Activated naive CD8-positive, alpha-beta T cell treated with anti-CD3 and anti-CD28 coated beads for 36 hours (primary cell): ENCODE measurements around the gene ZNF536. TPM values are rescaled to one million over a fixed set of nuclear protein-coding genes. Genes with fewer than 3 reads are reported as not detected.
"Not testable (repeated sequence)": the region's sequence is repeated elsewhere in the genome, so short reads cannot be mapped to it uniquely, and the experiment has no call there.

ENCODE experiments used
- DNase-seq: peaks from one replicate; pipeline ENCODE4 v3.0.0; 2021
- H3K27ac Mint-ChIP-seq: one replicate; pipeline ENCODE4 v1.8.0; 2022; ENCODE audit warnings: mild to moderate bottlenecking, moderate library complexity, mixed read lengths
- H3K27me3 Mint-ChIP-seq: one replicate; pipeline ENCODE4 v1.8.0; 2022; ENCODE audit warnings: mild to moderate bottlenecking, mixed read lengths
- H3K36me3 Mint-ChIP-seq: one replicate; pipeline ENCODE4 v1.8.0; 2021; ENCODE audit warnings: mild to moderate bottlenecking, mixed read lengths
- H3K4me1 Mint-ChIP-seq: one replicate; pipeline ENCODE4 v1.8.0; 2021; ENCODE audit warnings: mixed read lengths
- H3K4me3 Mint-ChIP-seq: one replicate; pipeline ENCODE4 v1.8.0; 2022; ENCODE audit warnings: mild to moderate bottlenecking, moderate library complexity, mixed read lengths
- H3K9me3 Mint-ChIP-seq: one replicate; pipeline ENCODE4 v1.8.0; 2022; ENCODE audit warnings: mixed read lengths
- total RNA-seq, 2 experiments: library from RNA; stranded (reverse); gene quantifications; one replicate each; pipeline ENCODE4 v1.2.3, GENCODE V29; 2021

The ZNF536 gene
- total RNA-seq, 2 experiments from 2014 or later = not detected

- no peak for DNase-seq
- Mint-ChIP-seq H3K27me3 (no peaks in the 10 kb centered on the region), H3K4me3 (no peak overlapping the region), H3K27ac (no peak overlapping the region), H3K4me1 (no peaks in the 10 kb centered on the region), H3K36me3 (no peaks in the 10 kb centered on the region), H3K9me3 (no peaks in the 10 kb centered on the region)
These were observed 34.1 kb upstream of the ZNF536 start for GRCh38 chr19:30338041-30338456.

GRCh38 chr19:30338878-30339623, 33.1 kb upstream of the ZNF536 start:
- Mint-ChIP-seq H3K27me3 (no peaks in the 10 kb centered on the region), H3K36me3 (no peaks in the 10 kb centered on the region), H3K27ac (no peak overlapping the region), H3K4me1 (no peaks in the 10 kb centered on the region), H3K4me3 (no peak overlapping the region), H3K9me3 (no peaks in the 10 kb centered on the region)
- DNase-seq = no peak

- Mint-ChIP-seq H3K9me3 (no peaks in the 10 kb centered on the region), H3K27ac (no peak overlapping the region), H3K4me3 (no peak overlapping the region), H3K4me1 (no peaks in the 10 kb centered on the region), H3K27me3 (no peaks in the 10 kb centered on the region), H3K36me3 (no peaks in the 10 kb centered on the region)
- DNase-seq = no peak
These were observed 32.3 kb upstream of the ZNF536 start for GRCh38 chr19:30339624-30340525.

- H3K9me3 Mint-ChIP-seq = no peaks in the 10 kb centered on the region
- no peak overlapping the region for H3K27ac Mint-ChIP-seq
These were observed 31.2 kb upstream of the ZNF536 start for GRCh38 chr19:30340771-30341561.

GRCh38 chr19:30341611-30342201, 30.5 kb upstream of the ZNF536 start:
- Mint-ChIP-seq H3K9me3 (no peaks in the 10 kb centered on the region), H3K4me1 (no peaks in the 10 kb centered on the region), H3K27ac (no peak overlapping the region)

More at GRCh38 chr19:30340771-30341561, 31.2 kb upstream of the ZNF536 start:
- DNase-seq = no peak
- Mint-ChIP-seq H3K4me1 (no peaks in the 10 kb centered on the region), H3K4me3 (no peak overlapping the region), H3K36me3 (no peaks in the 10 kb centered on the region), H3K27me3 (no peaks in the 10 kb centered on the region)

GRCh38 chr19:30342901-30343300, 29.3 kb upstream of the ZNF536 start:
- no peaks in the 10 kb centered on the region for H3K4me1 Mint-ChIP-seq
- H3K9me3 Mint-ChIP-seq = no peaks in the 10 kb centered on the region
- H3K27ac Mint-ChIP-seq = no peak overlapping the region
- H3K36me3 Mint-ChIP-seq = no peaks in the 10 kb centered on the region
- DNase-seq = no peak
- no peaks in the 10 kb centered on the region for H3K27me3 Mint-ChIP-seq
- no peak overlapping the region for H3K4me3 Mint-ChIP-seq

More at GRCh38 chr19:30341611-30342201, 30.5 kb upstream of the ZNF536 start:
- Mint-ChIP-seq H3K4me3 (no peak overlapping the region), H3K27me3 (no peaks in the 10 kb centered on the region), H3K36me3 (no peaks in the 10 kb centered on the region)
- no peak for DNase-seq

GRCh38 chr19:30344446-30345425, 27.4 kb upstream of the ZNF536 start:
- no peak for DNase-seq
- Mint-ChIP-seq H3K36me3 (no peaks in the 10 kb centered on the region), H3K4me1 (no peaks in the 10 kb centered on the region), H3K27me3 (no peaks in the 10 kb centered on the region), H3K9me3 (no peaks in the 10 kb centered on the region), H3K4me3 (no peak overlapping the region), H3K27ac (no peak overlapping the region)

- H3K27me3 Mint-ChIP-seq = no peaks in the 10 kb centered on the region
- H3K4me3 Mint-ChIP-seq = no peak overlapping the region
- DNase-seq = no peak
- no peak overlapping the region for H3K27ac Mint-ChIP-seq
- H3K36me3 Mint-ChIP-seq = no peaks in the 10 kb centered on the region
- H3K4me1 Mint-ChIP-seq = no peaks in the 10 kb centered on the region
- no peaks in the 10 kb centered on the region for H3K9me3 Mint-ChIP-seq
These were observed 26.5 kb upstream of the ZNF536 start for GRCh38 chr19:30345686-30346085.

GRCh38 chr19:30346468-30346867, 25.7 kb upstream of the ZNF536 start:
- not testable (repeated sequence) for H3K27ac Mint-ChIP-seq, H3K27me3 Mint-ChIP-seq, H3K9me3 Mint-ChIP-seq, DNase-seq, H3K36me3 Mint-ChIP-seq, H3K4me1 Mint-ChIP-seq, H3K4me3 Mint-ChIP-seq

- DNase-seq = no peak
- Mint-ChIP-seq H3K9me3 (no peaks in the 10 kb centered on the region), H3K36me3 (no peaks in the 10 kb centered on the region), H3K27ac (no peak overlapping the region), H3K27me3 (peaks cover 11% of the 10 kb centered on the region), H3K4me3 (no peak overlapping the region), H3K4me1 (peaks cover 9% of the 10 kb centered on the region)
These were observed 23.0 kb upstream of the ZNF536 start for GRCh38 chr19:30349131-30349730.

- DNase-seq = no peak
- H3K27me3 Mint-ChIP-seq = peaks cover 19% of the 10 kb centered on the region
These were observed 21.2 kb upstream of the ZNF536 start for GRCh38 chr19:30350692-30351663.

GRCh38 chr19:30351774-30352173, 20.4 kb upstream of the ZNF536 start:
- Mint-ChIP-seq H3K36me3 (no peaks in the 10 kb centered on the region), H3K27ac (no peak overlapping the region), H3K27me3 (peaks cover 23% of the 10 kb centered on the region), H3K9me3 (no peaks in the 10 kb centered on the region), H3K4me1 (peaks cover 9% of the 10 kb centered on the region), H3K4me3 (no peak overlapping the region)
- no peak for DNase-seq

More at GRCh38 chr19:30350692-30351663, 21.2 kb upstream of the ZNF536 start:
- no peaks in the 10 kb centered on the region for H3K36me3 Mint-ChIP-seq
- H3K4me3 Mint-ChIP-seq = no peak overlapping the region
- H3K27ac Mint-ChIP-seq = no peak overlapping the region
- H3K4me1 Mint-ChIP-seq = peaks cover 9% of the 10 kb centered on the region
- H3K9me3 Mint-ChIP-seq = no peaks in the 10 kb centered on the region
